ENCODE data around the gene MINDY4. TPM values are rescaled to one million over a fixed set of nuclear protein-coding genes. Genes with fewer than 3 reads are reported as not detected.

MINDY4 gene
- total RNA-seq, 1 experiment from 2014 or later, result 3.0 TPM

DNA sequence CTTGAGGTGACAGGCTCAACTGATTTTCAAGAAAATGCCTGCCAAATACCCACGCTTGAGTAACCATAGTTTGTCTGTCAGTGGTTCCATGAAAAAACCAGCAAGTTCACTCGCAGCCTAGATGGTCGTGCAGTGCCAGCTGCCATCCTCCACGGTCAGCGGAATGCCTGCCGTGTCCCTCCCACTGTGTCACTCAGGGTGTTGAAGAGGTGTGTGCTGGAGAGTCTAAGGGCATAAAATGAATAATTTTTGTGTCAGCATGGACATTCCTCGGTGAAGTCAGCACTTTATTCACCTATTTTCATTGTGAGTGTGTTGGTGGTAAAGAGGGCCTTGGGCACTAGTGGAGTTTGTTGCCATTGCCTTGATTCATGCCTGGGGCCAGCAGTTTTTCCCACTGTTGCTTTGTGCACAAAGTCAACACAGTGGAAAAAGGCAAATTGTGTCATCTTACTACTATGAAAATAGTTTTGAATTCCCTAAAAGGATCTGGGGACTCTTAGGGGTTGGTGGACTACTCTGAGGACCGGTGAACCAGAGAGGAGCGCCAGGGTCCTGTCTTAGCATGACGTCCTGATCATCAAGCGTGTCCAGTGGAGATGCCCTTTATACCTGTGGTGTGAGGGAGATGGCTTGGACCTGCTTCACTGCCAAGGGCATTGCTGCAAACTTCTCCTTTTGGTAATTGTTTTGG is 17.6 kb downstream of the MINDY4 start:
- no peak overlapping the region for H2AFZ ChIP-seq (ENCODE audit: low read length)
- no peaks in the 10 kb centered on the region for H3K36me3 ChIP-seq (ENCODE audit: low read depth, low read length)
- TF ChIP-seq EZH2phosphoT487 (IDR thresholded peaks at IDR 0.05; ENCODE audit: borderline replicate concordance, low read length), result no peak
- no peak for TF ChIP-seq EZH2 (IDR thresholded peaks at IDR 0.05; ENCODE audit: low read length, unreplicated experiment)
- no peak for TF ChIP-seq CTCF (conservative IDR thresholded peaks at IDR 0.05; ENCODE audit: low read depth, low read length)
- POLR2A ChIA-PET (ENCODE audit: unreplicated experiment), result no interaction called here
- DNase-seq (no peak), ATAC-seq (no peak)
- H3K9ac ChIP-seq (ENCODE audit: low read length), result no peak overlapping the region
- CTCF ChIA-PET, result no interaction called here
- no TSS peak for BruUV-seq (replicated peaks)
- peaks cover 13% of the 10 kb centered on the region; the same call in 1 of the 2 replicates for H3K4me1 ChIP-seq (ENCODE audit: insufficient read depth, low read length)
- H3K27ac ChIP-seq (ENCODE audit: low read length), result no peak overlapping the region
- no peaks in the 10 kb centered on the region for H3K9me3 ChIP-seq (ENCODE audit: low read length)
- H3K27me3 ChIP-seq (ENCODE audit: low read length), result no peaks in the 10 kb centered on the region
- H3F3A ChIP-seq (ENCODE audit: low read length, unreplicated experiment), result no peaks in the 10 kb centered on the region
- H3K4me3 ChIP-seq (ENCODE audit: low read length), result no peak overlapping the region
- no peaks in the 10 kb centered on the region for H3K79me2 ChIP-seq (ENCODE audit: low read length)
- no peak overlapping the region for H3K4me2 ChIP-seq (ENCODE audit: low read length)
- intact Hi-C loops (cut with micrococcal nuclease), result no loop called here
- no peaks in the 10 kb centered on the region for H4K20me1 ChIP-seq (ENCODE audit: low read length)
- H3K9me2 ChIP-seq (replicated peaks; ENCODE audit: low read length), result no peaks in the 10 kb centered on the region

DNA sequence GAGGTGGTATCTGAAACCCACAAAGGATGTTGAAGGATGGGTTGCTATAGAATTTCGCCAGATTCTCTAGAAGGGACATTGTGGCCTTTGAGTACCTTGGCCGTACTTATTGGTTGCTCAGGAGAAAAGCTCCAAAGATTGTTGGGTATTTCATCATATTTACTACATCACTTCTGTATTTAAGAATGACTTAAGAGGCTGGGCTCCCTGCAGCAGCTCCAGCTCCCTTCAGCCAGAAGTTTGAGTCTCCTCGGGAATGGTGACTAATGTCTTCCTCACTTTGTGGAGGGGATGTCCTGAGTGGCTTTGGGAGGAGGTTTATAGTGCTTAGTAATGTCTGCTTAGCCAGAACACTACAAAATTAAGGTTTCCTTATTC is 18.1 kb downstream of the MINDY4 start:
- no peak for TF ChIP-seq EZH2phosphoT487 (IDR thresholded peaks at IDR 0.05; ENCODE audit: borderline replicate concordance, low read length)
- TF ChIP-seq CTCF (conservative IDR thresholded peaks at IDR 0.05; ENCODE audit: low read depth, low read length), result no peak
- no TSS peak for BruUV-seq (replicated peaks)
- Histone ChIP-seq H3K4me3 (ENCODE audit: low read length) (no peak overlapping the region), H3K9ac (ENCODE audit: low read length) (no peak overlapping the region), H3K27ac (ENCODE audit: low read length) (no peak overlapping the region), H3K9me2 (replicated peaks; ENCODE audit: low read length) (no peaks in the 10 kb centered on the region), H3K9me3 (ENCODE audit: low read length) (no peaks in the 10 kb centered on the region), H3K4me2 (ENCODE audit: low read length) (no peak overlapping the region), H3K79me2 (ENCODE audit: low read length) (no peaks in the 10 kb centered on the region), H3K4me1 (ENCODE audit: insufficient read depth, low read length) (peaks cover 13% of the 10 kb centered on the region; the same call in 1 of the 2 replicates), H4K20me1 (ENCODE audit: low read length) (no peaks in the 10 kb centered on the region), H2AFZ (ENCODE audit: low read length) (no peak overlapping the region), H3F3A (ENCODE audit: low read length, unreplicated experiment) (no peaks in the 10 kb centered on the region), H3K36me3 (ENCODE audit: low read depth, low read length) (no peaks in the 10 kb centered on the region), H3K27me3 (ENCODE audit: low read length) (no peaks in the 10 kb centered on the region)
- ATAC-seq, result peak; percentile 100
- DNase-seq, result peak; percentile 68
- intact Hi-C loops (cut with micrococcal nuclease), result no loop called here
- ChIA-PET CTCF (no interaction called here), POLR2A (ENCODE audit: unreplicated experiment) (no interaction called here)

DNA sequence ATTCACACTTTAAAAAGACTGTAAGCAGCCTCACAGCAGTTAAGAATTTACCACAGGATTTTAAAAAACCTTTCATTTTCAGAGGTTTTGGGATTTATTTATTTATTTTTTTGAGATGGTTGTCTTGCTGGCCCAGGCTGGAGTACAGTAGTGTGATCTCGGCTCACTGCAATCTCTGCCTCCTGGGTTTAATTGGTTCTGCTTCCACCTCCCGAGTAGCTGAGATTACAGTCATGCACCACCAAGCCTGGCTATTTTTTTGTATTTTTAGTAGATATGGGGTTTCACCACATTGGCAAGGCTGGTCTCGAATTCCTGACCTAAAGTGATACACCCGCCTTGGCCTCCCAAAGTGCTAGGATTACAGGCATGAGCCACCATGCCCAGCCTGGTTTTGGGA is 19.1 kb downstream of the MINDY4 start:
- ChIA-PET POLR2A (ENCODE audit: unreplicated experiment) (no interaction called here), CTCF (interaction anchor here (0.6 kb wide), 1 partner anchor 18 kb away, joined by 3 read pairs; no protein-coding TSS in a partner anchor)
- H3K27me3 ChIP-seq (ENCODE audit: low read length), result no peaks in the 10 kb centered on the region
- no peak overlapping the region for H2AFZ ChIP-seq (ENCODE audit: low read length)
- no peaks in the 10 kb centered on the region for H3K36me3 ChIP-seq (ENCODE audit: low read depth, low read length)
- H3K4me2 ChIP-seq (ENCODE audit: low read length), result no peak overlapping the region
- H3K79me2 ChIP-seq (ENCODE audit: low read length), result no peaks in the 10 kb centered on the region
- H3K9me3 ChIP-seq (ENCODE audit: low read length), result no peaks in the 10 kb centered on the region
- BruUV-seq (replicated peaks), result no TSS peak
- no peak overlapping the region for H3K9ac ChIP-seq (ENCODE audit: low read length)
- ATAC-seq (no peak), DNase-seq (no peak)
- H3K4me3 ChIP-seq (ENCODE audit: low read length), result no peak overlapping the region
- no peaks in the 10 kb centered on the region for H3K9me2 ChIP-seq (replicated peaks; ENCODE audit: low read length)
- H3K4me1 ChIP-seq (ENCODE audit: insufficient read depth, low read length), result peaks cover 19% of the 10 kb centered on the region
- no peaks in the 10 kb centered on the region for H4K20me1 ChIP-seq (ENCODE audit: low read length)
- no peaks in the 10 kb centered on the region for H3F3A ChIP-seq (ENCODE audit: low read length, unreplicated experiment)
- H3K27ac ChIP-seq (ENCODE audit: low read length), result no peak overlapping the region
- no peak for TF ChIP-seq EZH2 (IDR thresholded peaks at IDR 0.05; ENCODE audit: low read length, unreplicated experiment)
- TF ChIP-seq EZH2phosphoT487 (IDR thresholded peaks at IDR 0.05; ENCODE audit: borderline replicate concordance, low read length), result no peak
- TF ChIP-seq CTCF (conservative IDR thresholded peaks at IDR 0.05; ENCODE audit: low read depth, low read length), result no peak
- intact Hi-C loops (cut with micrococcal nuclease), result no loop called here

Data from PC-3 (cell line).